Fibroblast of pulmonary artery (primary cell): ENCODE measurements around the gene UTS2R.

ENCODE experiments used
- DNase-seq: peaks from one replicate; pipeline ENCODE4 v3.0.0-alpha.2; 2010; ENCODE audit warnings: low read depth
- H3K4me3 ChIP-seq: replicated peaks from 2 replicates; pipeline ENCODE4 v1.5.1; 2011; ENCODE audit warnings: low read depth, mild to moderate bottlenecking, control low read depth, low read length, moderate library complexity
- TF ChIP-seq, protein P1 (sequence below): IDR thresholded peaks from 2 replicates; pipeline ENCODE4 v1.5.1; 2011; ENCODE audit warnings: mild to moderate bottlenecking, control low read depth, low read length, inconsistent platforms; ENCODE audit errors: missing control alignments

UTS2R gene

DNA sequence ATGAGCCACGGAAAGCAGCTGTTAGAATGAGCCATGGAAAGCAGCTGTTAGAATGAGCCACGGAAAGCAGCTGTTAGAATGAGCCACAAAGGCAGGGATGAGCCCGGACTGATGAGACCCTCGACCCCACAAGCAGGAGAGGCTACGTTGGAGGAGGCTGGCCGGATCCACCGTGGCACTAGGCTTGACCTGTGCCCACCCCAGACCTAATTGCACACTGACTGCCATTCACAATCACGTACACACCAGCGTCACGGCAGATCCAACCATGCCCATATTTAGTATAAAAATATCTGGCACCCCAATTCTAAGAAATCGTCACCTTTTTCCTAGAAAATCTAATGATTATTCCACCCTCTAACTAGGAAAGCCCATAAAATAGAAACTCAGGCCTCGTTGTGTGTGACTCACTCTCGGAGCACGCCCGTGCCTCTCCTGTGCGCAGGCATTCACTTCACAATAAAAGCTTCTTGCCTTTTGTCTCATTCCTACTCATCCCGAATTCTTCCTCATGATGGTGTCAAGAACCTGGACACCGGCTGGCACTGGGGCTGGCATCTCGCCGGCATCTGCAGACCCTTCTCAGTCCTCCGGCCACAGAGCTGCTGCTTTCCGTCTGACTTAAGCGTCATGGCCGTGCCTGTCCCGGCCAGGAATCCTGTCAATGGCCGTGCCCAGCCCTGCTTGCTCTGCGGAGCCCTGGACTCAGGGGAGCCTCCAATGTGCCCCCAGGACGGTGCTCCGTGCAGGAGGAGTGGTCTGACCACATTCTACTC is 32.5 kb upstream of the UTS2R start:
- TF ChIP-seq, protein P1, sequence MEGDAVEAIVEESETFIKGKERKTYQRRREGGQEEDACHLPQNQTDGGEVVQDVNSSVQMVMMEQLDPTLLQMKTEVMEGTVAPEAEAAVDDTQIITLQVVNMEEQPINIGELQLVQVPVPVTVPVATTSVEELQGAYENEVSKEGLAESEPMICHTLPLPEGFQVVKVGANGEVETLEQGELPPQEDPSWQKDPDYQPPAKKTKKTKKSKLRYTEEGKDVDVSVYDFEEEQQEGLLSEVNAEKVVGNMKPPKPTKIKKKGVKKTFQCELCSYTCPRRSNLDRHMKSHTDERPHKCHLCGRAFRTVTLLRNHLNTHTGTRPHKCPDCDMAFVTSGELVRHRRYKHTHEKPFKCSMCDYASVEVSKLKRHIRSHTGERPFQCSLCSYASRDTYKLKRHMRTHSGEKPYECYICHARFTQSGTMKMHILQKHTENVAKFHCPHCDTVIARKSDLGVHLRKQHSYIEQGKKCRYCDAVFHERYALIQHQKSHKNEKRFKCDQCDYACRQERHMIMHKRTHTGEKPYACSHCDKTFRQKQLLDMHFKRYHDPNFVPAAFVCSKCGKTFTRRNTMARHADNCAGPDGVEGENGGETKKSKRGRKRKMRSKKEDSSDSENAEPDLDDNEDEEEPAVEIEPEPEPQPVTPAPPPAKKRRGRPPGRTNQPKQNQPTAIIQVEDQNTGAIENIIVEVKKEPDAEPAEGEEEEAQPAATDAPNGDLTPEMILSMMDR = no peak
- peak overlapping the region; percentile 26 for H3K4me3 ChIP-seq
- peak; percentile 70 for DNase-seq

DNA sequence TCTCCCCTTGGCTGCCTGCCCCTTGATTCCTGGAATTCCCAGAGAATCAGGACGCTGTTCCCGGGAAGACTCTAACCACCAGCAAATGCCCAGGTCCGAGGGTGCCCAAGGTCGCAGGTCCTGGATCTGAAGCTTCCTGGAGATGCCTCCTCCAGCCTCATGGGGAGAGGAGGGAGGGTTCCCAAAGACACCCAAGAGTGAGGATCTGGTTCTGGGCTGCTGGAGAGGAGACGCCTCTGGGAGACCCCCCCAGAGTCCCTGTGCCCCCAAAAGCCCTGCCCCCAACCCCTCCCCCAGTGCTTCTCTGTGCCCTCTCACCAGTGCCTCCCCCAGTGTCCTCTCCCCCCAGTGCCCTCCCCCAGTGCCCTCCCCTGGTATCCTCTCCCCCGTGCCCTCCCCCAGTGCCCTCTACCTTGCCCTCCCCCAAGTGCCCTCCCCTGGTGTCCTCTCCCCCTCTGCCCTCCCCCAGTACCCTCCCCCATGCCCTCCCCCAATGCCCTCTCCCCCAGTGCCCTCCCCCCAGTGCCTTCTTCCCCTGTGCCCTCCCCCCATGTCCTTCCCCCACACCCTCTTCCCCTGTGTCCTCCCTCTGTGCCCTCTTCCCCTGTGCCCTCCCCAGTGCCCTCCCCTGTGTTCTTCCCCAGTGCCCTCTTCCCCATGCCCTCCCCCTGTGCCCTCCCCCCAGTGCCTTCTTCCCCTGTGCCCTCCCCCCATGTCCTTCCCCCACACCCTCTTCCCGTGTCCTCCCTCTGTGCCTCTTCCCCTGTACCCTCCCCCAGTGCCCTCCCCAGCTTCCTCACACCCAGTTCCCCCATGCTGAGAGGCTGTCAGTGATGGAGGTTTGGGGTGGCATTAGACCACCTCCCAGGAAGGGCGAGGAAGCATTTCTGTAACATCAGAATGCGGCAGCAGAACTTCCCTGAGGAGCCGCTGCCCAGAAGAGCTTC is 31.7 kb upstream of the UTS2R start:
- TF ChIP-seq, protein P1 = no peak
- H3K4me3 ChIP-seq = peak overlapping the region; percentile 26
- DNase-seq = no peak

DNA sequence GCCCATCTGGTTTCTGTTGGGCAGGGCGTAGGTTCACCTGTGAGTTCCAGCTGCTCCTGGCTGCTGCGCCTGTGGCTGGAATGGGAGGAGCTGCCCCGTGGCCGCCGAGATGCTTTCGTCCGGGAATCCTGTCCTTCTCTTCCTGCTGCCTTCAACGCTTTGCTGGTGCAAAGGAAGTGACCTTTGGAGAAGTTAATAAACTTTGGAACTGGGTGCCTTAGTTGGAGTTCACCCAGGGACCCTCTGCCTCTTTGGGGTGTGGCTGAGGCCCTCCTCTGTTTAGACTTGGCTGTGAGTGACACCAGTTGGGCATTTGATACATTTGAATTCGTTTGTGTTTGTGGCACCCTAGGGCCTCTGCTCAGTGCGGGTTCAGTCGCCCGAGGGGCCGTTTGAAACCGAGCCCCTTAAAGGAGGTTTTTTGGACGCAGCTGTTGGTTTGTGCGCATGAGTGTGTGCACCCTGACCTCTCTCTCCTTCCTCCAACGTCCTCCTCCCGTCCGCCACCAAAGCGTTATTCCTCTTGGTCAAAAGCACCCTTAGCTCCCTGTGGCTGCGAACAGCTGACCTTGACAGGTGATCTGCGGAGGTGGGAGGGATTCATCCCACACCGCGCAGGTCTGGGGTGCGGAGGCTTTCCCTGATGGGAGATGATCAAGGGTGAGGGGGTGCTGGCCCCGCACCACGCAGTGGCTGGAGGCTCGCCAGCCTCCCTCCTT is 29.0 kb upstream of the UTS2R start:
- DNase-seq = no peak
- TF ChIP-seq, protein P1 = no peak
- no peak overlapping the region for H3K4me3 ChIP-seq

DNA sequence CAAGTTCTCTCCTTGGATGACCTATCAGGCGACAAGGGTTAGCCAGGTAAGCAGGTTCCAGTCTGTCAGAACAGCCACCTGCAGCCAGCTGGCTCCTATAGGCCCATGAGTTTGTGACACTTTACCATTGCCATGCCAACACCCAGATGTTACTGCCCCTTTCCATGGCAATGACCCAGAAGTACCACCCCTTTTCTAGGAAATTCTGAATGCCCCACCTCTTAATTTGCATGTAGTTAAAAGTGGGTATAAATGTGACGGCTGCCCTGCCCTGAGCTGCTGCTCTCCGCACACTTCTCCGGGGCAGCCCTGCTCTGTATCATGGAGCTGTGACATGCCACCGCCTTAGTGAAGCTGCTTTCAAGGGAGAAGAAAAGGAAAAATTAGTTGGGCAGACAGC is 28.0 kb upstream of the UTS2R start:
- DNase-seq = no peak
- TF ChIP-seq, protein P1 = no peak
- no peak overlapping the region for H3K4me3 ChIP-seq

DNA sequence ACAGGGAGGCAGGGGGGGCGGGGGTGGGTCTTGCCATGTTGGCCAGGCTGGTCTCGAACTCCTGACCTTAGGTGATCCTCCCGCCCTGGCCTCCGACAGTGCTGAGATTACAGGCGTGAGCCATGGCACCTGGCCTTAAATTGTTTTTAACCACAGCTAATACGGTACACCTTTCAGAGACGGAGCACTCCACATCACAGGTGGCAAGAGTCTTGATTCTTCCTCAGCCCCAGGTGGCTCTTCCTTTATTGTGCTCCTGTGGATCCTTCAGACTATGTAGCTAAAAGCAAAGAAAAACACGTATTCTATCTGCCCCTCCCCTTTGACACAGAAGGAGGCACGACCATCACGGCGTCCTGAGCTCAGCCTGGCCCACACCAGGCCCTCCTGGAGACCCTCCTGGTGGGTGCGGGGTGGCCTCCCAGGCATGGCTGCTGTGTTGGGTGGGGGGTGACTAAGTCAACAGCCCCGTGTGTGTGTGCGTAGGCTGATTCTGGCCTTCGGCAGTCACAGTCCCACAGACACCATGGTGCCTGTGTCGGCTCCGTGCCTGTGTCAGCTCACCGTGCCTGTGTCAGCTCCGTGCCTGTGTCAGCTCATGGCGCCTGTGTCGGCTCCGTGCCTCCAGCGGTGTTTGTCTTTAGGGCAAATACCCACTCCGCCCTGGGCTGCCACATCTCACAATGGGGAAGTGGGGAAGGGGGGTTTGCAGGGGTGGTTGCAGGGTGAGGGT is 27.2 kb upstream of the UTS2R start:
- DNase-seq = no peak
- no peak overlapping the region for H3K4me3 ChIP-seq
- TF ChIP-seq, protein P1 = no peak
